Measurements from ENCODE around the gene C1orf53. TPM values are rescaled to one million over a fixed set of nuclear protein-coding genes. Genes with fewer than 3 reads are reported as not detected.

Gene C1orf53
- total RNA-seq, 4 donors from 2014 or later: 1.9 to 11.0 (median 5.0) TPM; not detected in 1

DNA sequence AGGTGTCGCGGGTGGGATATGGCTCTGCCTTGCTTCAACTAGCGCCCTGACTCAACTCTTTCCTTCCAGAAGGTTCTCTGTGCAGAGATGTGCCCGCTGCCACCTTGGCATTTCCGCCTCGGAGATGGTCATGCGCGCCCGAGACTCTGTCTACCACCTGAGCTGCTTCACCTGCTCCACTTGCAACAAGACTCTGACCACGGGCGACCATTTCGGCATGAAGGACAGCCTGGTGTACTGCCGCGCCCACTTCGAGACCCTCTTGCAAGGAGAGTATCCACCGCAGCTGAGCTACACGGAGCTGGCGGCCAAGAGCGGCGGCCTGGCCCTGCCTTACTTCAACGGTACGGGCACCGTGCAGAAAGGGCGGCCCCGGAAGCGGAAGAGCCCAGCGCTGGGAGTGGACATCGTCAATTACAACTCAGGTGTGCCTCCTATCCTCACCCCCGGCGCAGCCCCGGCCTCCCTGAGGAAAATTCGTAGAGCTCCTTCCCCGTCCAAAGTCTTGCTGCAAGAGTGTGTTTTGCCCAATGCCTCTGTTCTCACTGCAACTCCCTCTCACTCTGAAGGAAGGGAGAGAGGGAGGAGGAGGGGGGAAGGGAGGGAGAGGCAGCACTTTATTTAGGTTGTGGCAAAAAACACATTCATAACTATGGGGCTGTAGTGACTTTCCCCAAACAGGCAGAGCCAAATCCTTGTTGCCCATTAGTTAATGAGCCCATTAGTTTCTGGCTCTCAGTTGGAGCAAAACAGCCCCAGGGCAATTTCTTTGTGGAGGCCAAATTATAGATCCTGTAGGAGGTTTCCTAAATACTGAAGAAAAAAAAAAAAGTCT, 19.0 kb downstream of the C1orf53 start:
- TF ChIP-seq, protein P1, sequence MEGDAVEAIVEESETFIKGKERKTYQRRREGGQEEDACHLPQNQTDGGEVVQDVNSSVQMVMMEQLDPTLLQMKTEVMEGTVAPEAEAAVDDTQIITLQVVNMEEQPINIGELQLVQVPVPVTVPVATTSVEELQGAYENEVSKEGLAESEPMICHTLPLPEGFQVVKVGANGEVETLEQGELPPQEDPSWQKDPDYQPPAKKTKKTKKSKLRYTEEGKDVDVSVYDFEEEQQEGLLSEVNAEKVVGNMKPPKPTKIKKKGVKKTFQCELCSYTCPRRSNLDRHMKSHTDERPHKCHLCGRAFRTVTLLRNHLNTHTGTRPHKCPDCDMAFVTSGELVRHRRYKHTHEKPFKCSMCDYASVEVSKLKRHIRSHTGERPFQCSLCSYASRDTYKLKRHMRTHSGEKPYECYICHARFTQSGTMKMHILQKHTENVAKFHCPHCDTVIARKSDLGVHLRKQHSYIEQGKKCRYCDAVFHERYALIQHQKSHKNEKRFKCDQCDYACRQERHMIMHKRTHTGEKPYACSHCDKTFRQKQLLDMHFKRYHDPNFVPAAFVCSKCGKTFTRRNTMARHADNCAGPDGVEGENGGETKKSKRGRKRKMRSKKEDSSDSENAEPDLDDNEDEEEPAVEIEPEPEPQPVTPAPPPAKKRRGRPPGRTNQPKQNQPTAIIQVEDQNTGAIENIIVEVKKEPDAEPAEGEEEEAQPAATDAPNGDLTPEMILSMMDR (IDR thresholded peaks at IDR 0.05): no peak
- TF ChIP-seq POLR2A (IDR thresholded peaks at IDR 0.05): no peak
- H3K4me1 ChIP-seq: peaks cover 0 to 4% of the 10 kb centered on the region in 2 donors
- no peak overlapping the region for H3K27ac ChIP-seq
- H3K27me3 ChIP-seq: peaks cover 13 to 49% of the 10 kb centered on the region in 2 donors
- no peak overlapping the region for H3K4me3 ChIP-seq
- no peak for DNase-seq
- intact Hi-C loops (cut with DNase I; ENCODE audit: low total_unique reads): no loop called here
- H3K36me3 ChIP-seq: no peaks in the 10 kb centered on the region
- H3K9me3 ChIP-seq: no peaks in the 10 kb centered on the region

DNA sequence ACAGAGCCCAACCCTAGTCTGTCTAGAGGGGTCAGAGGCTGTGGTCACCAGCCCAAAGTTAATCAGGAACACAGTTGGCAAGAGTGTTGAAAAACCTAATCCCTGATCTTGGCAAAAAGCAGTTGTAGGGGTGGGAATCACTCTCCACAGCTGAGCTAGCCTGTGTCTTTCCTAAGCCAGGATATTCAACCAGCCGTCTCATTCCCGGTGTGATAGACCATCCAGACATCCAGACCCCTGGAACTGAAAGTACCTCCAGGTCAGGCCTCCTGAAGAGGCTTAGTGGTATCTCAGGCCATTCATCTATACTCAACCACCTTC, 19.6 kb downstream of the C1orf53 start:
- Histone ChIP-seq H3K4me3 (no peak overlapping the region), H3K27ac (no peak overlapping the region), H3K36me3 (no peaks in the 10 kb centered on the region), H3K27me3 (peaks cover 13 to 47% of the 10 kb centered on the region in 2 donors), H3K4me1 (peaks cover 0 to 4% of the 10 kb centered on the region in 2 donors), H3K9me3 (no peaks in the 10 kb centered on the region)
- intact Hi-C loops (cut with DNase I; ENCODE audit: low total_unique reads): no loop called here
- no peak for TF ChIP-seq POLR2A (IDR thresholded peaks at IDR 0.05)
- TF ChIP-seq, protein P1 (IDR thresholded peaks at IDR 0.05): no peak
- DNase-seq: no peak

DNA sequence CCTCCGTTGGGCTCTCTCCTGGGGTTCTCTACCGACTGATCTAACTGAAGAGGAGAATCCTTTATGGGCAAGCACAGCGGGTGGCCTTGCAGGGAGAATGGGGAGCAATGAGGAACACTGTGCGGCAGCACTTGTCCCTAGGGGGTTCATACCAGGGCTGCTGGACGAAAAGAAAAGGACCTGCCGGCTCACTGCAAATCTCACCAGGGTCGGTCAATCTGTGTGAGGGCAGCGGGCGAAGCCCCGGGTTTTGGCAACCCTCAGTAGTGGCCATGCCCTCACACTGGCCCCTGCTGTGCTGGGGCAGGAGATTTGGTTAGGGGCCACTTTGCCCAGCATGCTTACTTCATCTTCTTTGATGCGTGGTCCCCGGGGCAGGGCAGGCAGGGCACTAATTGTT, 20.6 kb downstream of the C1orf53 start:
- no peaks in the 10 kb centered on the region for H3K4me1 ChIP-seq
- H3K36me3 ChIP-seq: no peaks in the 10 kb centered on the region
- H3K27me3 ChIP-seq: peaks cover 10 to 39% of the 10 kb centered on the region in 2 donors
- no peaks in the 10 kb centered on the region for H3K9me3 ChIP-seq
- no peak overlapping the region for H3K4me3 ChIP-seq
- TF ChIP-seq, protein P1 (IDR thresholded peaks at IDR 0.05): no peak
- no peak for TF ChIP-seq POLR2A (IDR thresholded peaks at IDR 0.05)
- intact Hi-C loops (cut with DNase I; ENCODE audit: low total_unique reads): no loop called here
- no peak overlapping the region for H3K27ac ChIP-seq
- no peak for DNase-seq

DNA sequence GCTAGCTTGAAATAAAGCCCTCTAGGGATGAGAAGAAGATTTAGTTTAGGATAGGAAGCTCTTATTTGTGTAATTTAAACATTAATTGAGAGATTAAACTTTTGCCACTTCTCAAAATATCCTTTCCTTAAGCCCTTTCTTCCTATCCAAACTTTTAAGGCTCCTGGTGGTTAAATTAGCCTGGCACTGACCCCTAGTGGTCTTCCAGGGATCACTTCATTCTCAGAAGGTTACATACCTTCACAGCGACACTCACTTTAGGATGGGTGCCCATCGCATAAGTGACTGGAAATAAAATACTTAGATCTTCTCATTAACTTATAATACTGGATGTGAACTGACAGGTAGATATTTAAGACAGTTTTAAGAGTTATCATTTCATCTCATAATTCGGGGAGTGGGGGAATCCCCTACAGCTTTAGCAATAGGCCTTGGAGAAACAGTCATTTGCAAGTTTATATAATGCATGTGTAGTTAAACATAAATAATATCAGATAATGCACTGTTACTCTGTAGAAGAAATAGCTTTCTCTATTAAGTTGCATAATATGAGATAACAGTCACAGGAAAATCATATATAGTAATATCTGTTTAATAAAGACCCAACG, 22.2 kb downstream of the C1orf53 start:
- intact Hi-C loops (cut with DNase I; ENCODE audit: low total_unique reads): no loop called here
- H3K9me3 ChIP-seq: no peaks in the 10 kb centered on the region
- H3K36me3 ChIP-seq: no peaks in the 10 kb centered on the region
- DNase-seq: peak in 1 of 2 donors; percentile 31
- no peak for TF ChIP-seq POLR2A (IDR thresholded peaks at IDR 0.05)
- TF ChIP-seq, protein P1 (IDR thresholded peaks at IDR 0.05): peak; percentile 43 to 59 (median 56)
- H3K27me3 ChIP-seq: peaks cover 6 to 40% of the 10 kb centered on the region in 2 donors
- no peak overlapping the region for H3K27ac ChIP-seq
- H3K4me3 ChIP-seq: no peak overlapping the region
- H3K4me1 ChIP-seq: no peaks in the 10 kb centered on the region

All from uterus (tissue), 4 donors.